Measurements from ENCODE around the gene UBE2D3.
"Not testable (repeated sequence)": the region's sequence is repeated elsewhere in the genome, so short reads cannot be mapped to it uniquely, and the experiment has no call there.

The UBE2D3 gene

DNA sequence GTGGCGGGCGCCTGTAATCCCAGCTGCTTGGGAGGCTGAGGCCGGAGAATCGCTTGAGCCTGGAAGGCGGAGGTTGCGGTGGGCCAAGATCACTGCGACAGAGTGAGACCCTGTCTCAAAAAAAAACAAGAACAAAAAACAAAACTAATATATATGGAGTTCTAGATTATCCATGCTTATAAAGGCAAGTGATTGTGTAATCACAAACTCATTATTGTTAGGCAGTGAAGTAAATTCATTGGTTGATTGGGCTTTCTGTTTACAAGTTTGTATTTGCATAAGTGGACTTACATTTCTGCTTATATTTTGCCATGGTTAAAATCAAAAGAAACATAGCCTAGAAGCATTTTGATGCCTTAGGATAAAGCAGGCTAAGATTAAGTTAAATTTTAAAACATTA is 2.5 kb upstream of the UBE2D3 start:
- no peak for DNase-seq (ENCODE audit: low read depth)

DNA sequence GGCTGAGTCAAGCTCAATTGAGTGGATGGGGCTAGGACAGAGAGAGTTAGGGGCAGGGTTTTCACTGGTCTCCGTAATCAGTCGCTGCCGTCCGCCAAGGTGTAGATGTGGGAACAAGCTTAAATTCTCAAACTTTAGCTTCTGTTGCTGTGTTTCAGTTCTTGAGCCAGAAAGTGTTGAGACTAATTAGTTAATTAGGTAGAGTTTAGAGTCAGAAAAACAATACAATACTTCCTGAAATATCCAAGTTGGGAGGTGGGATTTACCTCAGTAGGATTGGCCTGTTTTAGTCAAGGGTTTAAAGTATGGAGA is 1.1 kb upstream of the UBE2D3 start:
- DNase-seq (ENCODE audit: low read depth): no peak

- peak; percentile 100 for DNase-seq (ENCODE audit: low read depth)
These were observed 534 bp upstream of the UBE2D3 start for GRCh38 chr4:102827674-102828496.

DNA sequence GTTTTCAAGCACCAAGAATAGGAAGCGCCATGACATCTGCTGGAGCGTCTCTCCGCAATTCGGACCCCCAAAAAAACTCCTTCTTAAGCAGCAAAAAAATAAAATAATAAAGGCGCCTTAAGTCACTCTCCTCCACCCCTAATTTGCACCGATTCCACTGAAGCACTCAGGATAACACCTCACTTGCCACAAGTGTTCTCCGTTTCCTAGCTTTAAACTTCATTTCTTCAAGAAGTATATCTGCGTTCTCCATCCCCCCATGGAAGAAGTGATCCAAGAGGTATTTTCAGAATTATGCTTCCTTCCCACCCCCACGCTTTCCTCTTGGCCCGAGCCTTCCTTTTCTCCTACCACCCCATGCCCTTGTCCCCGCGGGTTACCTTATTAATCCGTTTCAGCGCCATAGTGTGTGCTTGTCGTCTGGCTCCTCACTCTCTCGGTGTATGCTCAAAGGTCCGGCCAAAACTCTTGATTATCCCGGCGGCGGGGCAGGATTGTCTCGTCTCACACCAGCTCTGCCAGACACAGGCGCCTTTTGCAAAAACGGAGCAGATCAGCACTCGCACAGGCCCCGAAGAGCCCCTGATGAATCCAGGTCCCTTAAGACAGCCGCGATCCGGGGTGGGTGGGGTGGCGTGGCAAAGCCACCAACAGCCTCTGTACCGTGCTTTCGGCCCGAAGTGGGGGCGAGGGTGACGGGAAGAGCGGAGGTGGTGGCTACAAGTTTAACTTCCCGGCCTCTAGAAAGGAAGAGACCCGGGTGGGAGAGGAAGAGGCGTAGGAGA is 1.1 kb downstream of the UBE2D3 start:
- no peak for DNase-seq (ENCODE audit: low read depth)

GRCh38 chr4:102825261-102826091 is 1.9 kb downstream of the UBE2D3 start:
- peak; percentile 56 for DNase-seq (ENCODE audit: low read depth)

GRCh38 chr4:102824398-102824797 is 3.0 kb downstream of the UBE2D3 start:
- no peak for DNase-seq (ENCODE audit: low read depth)

- no peak for DNase-seq (ENCODE audit: low read depth)
These were observed 3.5 kb downstream of the UBE2D3 start for GRCh38 chr4:102823897-102824296.

DNA sequence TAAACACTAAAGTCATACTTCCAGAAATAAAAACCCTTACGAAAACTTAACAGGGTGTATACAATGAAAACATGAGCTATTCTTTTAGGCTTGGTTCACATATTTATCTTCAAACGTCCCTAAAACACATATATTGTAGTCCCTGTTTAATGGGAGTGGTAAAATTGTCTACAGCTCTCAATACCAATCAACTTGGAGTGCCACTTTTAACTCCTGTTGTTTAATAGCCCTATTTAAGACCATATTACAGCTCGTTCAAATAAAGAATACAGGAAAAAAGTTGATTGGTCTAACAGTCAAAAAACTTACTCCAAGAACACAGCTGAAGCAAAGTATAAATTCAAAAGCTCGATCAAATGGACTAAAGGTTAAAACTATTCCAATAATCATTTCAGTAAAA is 3.9 kb downstream of the UBE2D3 start:
- DNase-seq (ENCODE audit: low read depth): no peak

DNA sequence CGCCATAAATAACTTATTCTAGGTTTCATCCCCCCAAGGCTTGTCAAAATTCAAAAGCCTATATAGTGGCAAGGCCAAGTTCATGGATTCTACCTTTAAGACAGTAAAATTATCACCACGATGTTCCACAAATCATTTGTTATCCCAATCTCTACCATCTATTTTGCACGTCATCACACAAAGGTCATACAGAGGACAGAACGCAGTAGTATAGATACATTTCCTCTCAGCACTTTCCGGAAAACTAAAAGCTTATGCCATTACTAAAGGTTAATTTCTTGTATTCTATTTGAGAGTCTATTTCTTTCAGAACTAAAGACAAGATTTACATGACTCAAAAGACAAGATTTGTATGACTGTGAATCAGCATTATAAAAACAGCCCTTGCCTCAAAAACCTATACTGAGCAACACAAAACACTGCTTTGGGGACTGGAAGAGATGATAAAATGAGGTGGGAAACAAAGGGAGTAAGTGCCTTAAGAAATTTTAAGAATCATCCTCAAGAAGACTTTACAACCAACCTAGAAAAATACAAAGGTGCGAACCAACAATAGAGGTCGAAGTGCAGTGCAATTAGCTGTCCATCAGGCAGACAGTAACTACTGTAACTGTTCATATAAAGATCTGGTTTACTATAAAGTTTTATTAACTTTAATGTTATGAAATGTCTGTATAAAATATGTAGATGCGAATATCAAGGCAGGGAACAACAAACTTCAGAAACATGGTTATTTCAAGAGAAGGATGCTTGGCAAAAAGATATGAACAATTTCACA is 7.6 kb downstream of the UBE2D3 start:
- no peak for DNase-seq (ENCODE audit: low read depth)

- DNase-seq (ENCODE audit: low read depth): not testable (repeated sequence)
These were observed 8.3 kb downstream of the UBE2D3 start for GRCh38 chr4:102819100-102819499.

GRCh38 chr4:102817613-102818268 is 9.6 kb downstream of the UBE2D3 start:
- no peak for DNase-seq (ENCODE audit: low read depth)

DNA sequence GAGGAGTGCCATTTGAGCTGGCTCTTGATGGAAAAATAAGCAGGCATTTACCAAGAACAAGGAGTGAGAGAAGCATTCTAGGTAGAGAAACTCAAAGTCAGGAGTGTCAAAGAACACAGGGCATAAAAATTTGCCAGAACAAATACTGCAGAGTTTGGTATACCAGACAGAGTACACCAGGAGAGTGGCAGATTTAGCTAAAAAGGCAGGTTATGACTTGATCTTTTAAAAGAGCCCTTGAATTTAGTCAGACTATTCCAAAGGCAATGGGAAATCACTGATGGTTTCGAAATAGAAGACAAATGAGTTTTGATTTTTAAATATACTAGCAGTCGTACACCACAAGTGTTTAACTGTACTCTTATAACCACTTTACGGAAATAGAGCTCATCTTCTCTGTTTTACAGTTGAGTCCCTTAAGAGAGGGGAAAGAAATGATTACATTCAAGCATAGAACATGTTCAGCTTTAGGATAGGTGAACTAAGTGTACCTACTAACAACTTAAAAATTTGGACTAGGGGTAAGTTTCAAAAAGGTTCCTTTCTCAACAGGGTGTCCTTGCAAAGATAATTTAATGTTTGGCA is 10.2 kb downstream of the UBE2D3 start:
- no peak for DNase-seq (ENCODE audit: low read depth)

DNA sequence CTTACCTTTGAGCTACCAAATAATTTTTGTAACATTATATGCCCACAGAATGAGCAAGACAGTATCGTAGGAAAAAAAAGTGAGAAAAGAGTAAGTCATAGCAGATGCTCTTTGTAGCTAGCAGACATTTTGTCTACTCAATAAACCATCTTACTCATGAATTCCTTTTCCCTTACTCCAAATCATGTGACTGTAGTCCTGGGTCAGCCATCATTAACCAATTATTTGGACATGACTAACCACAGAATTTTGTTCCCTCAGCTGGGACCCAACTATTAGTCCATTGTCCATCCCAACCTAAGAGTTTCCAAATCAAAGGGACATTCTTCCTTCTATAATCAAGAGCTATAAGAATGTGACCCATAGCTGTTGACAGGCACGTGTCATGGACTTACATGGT is 11.4 kb downstream of the UBE2D3 start:
- peak; percentile 84 for DNase-seq (ENCODE audit: low read depth)

GRCh38 chr4:102809691-102810090 is 17.7 kb downstream of the UBE2D3 start:
- DNase-seq (ENCODE audit: low read depth): no peak

DNA sequence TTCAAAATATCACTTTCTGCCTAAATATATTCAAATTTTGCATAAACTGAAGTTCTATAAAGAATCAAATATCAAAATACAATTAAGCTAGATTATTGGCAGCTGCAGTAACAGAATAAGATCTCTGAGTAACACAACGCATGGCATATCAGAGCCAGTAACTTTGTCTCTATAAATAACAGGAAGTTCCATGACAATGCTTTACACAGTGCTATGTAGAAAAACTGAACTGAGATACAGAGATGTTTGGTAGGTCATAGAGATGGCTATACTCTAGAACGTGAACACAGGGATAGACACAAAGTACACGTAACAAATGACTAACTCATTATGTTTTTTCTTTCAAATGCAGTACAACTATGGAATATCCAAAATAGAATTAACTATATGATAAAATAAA is 18.2 kb downstream of the UBE2D3 start:
- DNase-seq (ENCODE audit: low read depth): no peak

GRCh38 chr4:102808009-102808408 is 19.3 kb downstream of the UBE2D3 start:
- no peak for DNase-seq (ENCODE audit: low read depth)

DNA sequence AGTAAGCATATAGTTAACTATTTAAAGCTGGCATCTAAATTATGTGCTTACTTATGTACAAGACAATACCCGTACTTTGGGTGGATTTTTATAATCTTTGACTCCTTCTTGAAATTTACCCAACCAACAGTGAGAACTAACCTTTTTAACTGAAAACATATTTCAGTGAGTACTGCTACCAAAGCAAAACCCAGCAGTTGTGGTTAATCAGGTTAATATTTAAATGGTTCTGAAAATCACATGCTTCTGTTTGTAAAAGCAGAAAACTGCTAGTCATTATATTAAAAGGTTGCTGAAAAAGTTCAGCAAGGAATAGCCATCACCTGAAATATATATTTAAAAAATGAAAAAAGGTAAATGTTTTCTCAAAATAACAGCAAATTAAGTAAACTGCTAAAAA is 20.0 kb downstream of the UBE2D3 start:
- DNase-seq (ENCODE audit: low read depth): no peak

GRCh38 chr4:102799816-102800215 is 27.5 kb downstream of the UBE2D3 start:
- DNase-seq (ENCODE audit: low read depth): no peak

- DNase-seq (ENCODE audit: low read depth): no peak
These were observed 32.4 kb downstream of the UBE2D3 start for GRCh38 chr4:102794999-102795398.

GRCh38 chr4:102792361-102792936 is 34.9 kb downstream of the UBE2D3 start:
- DNase-seq (ENCODE audit: low read depth): no peak
